GM18870 (cell line): ENCODE data around the gene TSPAN2.

Experiments
- ATAC-seq: cut with Tn5 transposase; IDR thresholded peaks from one replicate; pipeline ENCODE4 v1.9.1; 2021; ENCODE audit warnings: moderate library complexity; ENCODE audit not compliant: unreplicated experiment

Gene TSPAN2

DNA sequence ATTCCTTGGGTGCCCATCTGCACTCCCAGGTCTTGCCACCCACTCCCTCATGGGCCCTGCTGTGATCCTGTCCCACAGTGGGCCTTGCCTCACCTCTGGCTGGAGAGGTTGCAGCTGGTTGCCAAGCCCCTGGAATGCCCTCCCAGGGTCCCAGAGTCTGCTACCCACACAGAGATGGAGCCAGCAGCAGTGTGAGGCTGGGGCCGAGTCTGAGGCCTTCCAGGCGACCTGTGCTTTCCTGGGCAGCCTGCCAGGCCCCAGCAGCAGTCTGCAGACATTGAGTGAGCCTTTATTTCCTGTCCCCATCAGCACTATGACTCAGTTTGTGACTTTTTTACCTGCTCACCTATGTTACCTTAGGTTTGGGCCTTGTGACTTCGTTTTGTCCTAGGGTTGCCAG is 25.0 kb upstream of the TSPAN2 start:
- ATAC-seq: no peak

DNA sequence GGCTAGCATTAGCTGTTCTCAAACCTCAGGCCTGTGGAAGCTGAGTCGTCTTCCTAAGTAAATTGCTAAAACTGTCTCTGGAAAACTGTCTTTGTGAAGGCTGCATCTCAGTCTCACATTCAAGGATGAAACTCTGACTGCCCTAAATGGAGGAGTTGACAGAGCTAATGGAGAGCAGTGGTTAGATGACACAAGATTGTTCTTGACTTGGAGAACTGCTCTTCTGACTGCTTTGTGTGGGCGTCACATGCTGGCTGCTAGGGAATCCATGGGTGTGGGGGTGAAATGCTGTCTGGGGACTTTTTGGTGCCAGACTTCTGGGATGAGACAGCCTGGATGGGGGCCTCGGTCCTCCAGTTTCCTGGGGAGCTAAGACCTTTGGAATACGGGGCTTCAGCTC is 24.5 kb upstream of the TSPAN2 start:
- no peak for ATAC-seq

DNA sequence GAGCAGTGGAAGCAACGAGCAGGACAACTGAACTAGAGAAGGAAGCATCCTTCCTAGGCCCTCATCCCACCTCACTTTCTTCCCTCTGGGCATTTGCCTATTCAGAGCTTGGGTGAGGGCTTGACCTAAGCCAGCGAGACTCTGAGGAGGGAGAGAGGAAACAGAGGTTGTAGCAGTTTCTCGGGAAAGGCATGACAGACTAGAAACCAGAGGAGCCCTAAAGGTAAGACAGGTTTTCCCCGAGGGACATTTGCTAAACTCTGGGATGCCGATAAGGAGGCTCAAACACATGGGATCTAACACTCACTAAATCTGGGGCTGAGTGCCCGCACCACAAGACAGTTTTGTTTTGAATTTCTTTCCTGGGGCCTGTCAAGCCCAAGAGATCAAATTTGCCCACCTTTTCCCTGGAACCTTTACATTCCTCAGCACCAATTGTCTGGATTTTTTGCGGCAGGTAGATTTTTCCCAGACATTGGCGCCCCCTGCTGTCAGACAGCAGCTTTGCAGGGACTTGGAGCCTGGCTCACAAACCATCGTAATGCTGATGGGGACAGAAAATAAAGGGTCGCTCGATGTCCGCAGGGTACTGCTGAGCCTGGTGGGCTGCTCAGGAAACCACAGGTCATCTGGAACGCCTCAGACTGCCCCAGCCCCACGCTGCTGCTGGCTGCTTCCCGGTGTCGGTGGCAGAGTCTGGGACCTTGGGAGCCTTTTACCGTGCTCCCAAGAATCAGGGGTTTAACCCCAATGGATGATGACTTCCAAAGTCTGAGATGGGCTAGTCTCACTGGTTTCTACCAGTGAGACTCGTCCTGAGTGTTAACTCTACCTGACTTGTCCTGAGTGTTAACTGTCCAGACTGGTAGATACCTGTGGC is 23.4 kb upstream of the TSPAN2 start:
- ATAC-seq: no peak

DNA sequence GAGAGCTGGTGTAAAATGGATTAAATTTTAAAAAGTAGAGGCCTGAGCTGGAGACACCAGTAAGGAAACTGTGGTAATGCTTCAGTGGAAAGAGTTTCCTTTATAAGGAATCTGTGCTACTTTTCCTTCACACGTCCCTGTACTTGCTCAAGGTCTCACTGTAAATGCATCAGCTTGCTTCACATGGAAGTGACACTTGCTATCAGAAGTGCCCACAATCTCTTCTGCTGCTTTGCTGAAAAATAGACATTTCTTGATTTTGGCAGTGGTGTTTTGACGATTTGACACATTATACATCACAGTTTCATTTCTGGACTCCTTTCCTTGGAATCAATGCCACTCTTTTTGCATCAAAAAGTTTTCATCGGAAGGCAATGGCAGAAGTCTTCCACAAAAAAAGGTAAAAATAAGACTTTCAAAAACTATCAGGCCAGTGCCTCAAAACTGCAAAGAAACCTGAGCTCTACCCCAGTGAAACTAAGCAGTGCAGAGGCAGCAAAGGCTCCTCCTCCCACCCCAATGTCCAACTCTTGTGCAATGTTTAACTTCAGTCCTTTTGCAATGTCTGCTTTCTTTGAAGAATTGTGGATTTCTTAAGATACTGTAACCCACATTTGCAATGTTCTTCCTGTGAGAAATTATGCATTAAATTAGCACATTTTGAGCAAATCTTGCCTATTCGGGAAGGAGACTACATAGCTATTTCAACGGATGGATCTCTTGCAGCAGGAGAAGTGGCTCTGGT is 18.4 kb upstream of the TSPAN2 start:
- no peak for ATAC-seq

DNA sequence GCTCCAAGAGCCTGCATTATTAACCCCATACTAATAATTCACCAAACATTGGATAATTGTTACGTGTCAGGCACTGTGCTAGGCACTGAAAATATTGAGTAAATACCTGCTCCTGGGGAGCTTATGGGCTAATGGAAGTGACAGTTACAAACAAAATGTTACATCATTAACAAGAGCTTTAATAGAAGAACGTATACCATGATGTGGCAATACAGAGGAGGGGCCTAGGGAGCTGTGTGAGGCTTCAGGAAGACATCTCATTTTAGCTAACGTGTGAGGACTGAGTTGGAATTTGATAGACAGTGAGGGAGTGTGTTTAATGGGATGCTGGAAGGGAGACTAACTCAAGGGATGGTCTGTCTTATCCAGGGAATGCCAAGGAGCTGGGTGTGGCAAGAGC is 16.5 kb upstream of the TSPAN2 start:
- no peak for ATAC-seq

DNA sequence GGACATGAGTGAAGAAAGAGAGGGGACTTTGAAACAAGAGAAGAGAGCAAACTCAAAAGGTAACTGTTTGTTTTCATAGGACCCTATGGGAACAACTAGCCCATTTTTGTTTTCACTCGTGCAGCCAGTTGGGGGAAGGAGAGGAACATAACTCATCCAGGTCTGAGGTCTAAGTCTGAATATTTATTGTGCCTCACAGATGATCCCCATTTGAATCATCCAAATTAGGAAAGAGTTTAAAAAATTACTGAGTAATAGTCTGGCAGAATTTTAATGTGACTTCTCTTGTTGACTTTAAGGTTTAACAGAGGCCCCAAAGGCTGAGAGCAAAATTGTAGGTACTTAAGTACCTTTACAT is 10.4 kb upstream of the TSPAN2 start:
- no peak for ATAC-seq

DNA sequence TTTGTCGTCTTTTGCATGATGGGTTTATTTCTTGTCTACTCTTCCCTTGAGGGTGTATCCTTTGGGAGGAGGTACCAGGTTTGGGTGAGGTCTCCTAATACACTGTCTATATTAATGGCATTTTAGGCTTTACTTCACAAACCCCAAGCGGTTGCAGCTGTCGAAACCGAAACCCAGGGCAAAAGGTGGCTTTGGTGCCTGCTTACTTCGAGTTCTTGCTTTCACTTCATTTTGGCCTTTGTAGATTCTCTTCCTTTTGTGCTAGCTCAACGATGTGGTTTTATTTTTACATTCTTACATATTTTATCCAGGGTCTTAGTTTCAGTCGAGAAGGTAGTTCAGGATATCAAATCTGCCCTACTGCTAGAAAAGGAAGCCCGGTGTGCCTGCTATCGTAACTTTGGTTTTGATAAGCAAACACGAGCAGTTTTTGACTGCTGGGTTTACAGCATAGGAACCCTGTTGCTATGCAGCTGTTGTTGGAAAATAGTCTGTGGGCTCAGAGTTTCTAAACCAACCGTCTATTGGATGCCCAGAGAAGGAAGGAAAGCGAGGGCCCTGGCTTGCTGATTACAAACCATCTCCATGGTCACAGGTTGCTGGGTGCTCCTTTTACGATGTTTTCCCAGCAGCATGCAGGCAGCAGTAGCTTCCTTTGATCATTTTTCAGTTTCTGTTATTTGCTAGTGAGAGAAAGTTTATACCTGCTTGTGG is 9.8 kb upstream of the TSPAN2 start:
- peak; percentile 92 for ATAC-seq

DNA sequence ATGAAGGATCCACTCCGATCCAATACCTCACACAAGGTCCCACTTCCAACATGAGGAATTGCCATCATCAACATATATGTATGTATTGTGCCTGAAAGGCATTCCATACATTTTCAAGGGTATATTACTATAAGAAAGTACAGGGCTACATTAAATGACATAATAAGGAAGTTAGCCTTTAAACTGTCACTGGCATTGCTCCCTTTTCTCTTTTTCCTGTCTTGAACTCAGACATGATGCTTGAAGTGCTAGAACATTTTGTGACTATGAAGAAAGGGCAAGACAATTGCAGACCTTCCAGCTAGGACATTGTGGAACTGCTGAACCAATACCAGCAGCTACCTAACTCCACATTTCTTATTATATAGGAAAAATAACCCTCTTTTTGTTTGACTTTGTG is 2.9 kb upstream of the TSPAN2 start:
- ATAC-seq: no peak

DNA sequence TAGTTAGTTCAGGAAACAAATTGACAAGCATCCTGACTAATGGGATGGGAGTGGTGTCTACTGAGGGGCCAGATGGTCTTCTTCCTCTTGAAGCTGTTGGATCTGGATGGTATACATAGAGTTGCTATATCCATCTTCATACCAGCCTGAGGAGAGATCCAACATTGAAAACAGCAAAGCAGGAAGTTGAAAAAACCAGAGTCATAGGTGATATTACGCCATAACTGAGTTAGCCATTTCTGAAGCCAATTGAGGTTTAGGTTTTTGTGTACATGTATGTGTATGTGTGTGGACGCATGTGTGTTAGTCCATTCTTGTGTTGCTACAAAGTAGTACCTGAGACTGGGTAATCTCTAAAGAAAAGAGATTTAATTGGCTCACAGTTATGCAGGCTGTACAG is 2.3 kb upstream of the TSPAN2 start:
- ATAC-seq: no peak

DNA sequence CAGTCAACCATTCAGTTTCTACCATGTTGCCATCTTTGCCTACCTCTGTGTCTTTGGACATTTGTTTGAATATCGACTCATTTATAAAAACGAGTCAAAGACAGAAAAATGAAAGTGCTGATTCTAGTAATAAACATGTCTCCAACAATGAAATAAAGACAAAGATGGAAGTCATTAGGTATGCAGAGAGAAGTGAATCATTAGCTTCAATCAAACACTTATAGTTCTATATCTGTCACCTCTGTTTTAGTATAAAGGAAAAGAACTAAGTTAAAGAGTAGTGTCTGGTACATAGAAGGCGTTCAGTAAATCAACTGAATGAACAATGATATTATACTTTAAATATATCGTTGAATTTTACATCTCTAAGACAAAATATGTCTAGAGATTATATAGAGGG is 1.7 kb upstream of the TSPAN2 start:
- no peak for ATAC-seq

DNA sequence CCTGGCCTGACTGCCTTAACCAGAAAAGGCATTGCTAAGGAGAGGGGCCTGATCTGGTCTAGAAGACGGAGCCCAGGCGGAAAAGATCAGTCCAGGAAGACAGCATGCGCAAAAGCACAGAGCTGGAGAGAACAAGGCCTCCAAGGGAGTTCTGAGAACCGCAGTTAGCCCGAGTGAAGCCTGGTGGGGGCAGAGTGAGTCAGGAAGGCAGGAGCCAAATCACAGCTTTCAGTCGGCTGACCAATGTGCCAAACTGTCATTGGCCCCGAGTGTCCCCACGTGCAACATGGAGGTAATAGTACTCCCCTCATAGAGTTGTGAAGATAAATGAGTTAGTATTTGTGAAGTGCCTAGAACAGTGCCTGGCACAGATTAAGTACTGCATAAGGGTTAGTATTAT is 1.2 kb upstream of the TSPAN2 start:
- no peak for ATAC-seq

DNA sequence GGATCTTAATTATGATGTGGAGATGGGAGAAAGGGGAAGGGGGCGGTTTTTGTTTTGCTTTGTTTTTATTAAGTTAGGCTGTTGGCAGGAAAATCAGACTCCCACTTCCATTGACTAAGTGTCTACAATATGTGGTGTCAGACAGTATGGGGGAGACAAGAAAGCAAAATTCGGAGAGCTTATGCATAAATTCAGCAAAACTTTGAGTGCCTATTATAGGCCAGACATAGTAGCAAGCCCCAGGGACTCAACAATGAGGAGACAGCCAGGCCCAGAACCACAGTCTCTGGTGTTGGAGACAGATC is 835 bp upstream of the TSPAN2 start:
- ATAC-seq: no peak

DNA sequence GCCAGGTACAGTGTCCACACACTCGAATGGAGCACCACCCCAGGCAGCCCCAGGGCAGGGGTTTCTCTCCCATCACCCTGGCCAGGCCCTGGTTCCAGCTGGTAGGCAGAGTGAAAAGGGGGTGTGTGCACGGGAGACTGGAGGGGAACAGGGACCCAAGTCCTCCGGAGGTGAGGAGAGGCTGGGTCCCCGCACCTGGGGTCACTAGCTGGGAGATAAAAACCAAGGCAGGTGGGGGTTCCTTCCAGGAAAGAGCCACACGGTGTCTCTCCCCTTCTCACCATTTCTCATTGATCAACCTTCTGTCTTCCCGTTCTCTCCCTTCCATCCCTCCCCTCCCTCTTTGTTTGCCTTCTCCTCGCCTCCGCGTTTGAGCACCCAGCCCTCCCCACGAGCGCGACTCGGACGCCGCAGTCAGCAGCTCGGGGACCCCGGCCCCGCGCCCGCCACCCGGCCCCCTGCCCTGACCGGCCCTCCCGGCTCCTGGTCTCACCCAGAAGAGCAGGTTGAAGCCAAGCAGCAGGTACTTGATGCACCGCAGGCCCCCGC is 358 bp downstream of the TSPAN2 start:
- no peak for ATAC-seq

DNA sequence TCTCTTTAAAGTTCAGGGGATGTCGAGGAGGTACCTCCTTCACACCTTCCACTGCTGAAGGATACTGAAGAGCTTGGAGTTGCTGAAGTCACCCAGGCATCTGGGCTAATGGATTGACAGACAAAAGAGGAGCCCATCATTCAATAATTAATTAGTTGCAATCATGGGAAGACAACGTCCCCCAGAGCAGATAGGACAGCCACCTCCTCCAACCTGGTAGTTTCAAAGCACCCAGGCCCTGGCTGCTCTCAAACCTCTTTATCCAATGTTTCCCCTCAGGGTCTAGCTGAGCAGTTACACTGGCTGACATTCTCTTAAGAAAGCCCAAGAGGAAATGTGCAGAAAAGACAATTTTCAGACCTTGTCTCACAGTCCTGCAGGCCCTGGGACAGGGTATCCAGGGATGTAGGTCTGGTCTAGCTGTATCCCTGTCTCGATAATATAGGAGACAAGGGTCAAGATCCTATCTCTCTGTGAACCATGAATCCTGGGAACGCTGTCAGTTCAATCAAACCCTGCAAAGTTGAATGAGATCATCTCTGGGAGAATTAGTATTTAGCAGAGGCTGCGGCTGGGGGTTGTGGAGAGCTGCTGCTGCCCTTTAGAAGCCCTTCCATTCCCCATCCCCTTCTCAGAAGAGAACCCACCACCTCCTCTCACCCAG is 1.1 kb downstream of the TSPAN2 start:
- no peak for ATAC-seq

DNA sequence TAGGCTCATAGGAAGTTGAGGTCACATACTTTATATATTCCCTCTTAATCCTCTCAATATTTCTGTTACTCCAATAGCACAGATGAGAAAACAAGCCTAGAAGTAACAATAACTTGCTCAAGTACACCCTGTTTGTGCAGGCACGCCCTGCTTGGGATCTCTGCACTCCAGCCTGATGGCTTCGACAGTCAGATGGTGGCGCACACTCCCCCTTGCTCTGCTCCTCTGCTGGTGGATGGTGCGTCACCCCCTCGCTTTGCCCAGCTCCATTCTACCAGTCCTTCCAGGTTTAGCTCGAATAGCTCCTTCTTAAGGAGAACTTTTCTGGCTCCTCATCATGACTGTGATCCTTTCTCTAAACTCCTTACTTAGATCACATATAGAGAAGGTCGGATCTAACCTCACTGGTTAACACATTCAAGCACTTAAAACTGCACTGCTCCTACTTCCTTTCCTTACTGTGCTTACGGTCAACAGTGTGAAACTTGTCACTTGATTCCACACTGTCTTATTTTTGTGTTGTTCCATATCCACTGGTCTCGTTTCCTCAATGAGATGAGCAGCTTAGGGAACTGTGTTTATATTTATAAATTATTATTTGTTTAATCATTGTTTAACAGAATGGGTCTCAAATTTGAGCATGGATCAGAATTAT is 3.0 kb downstream of the TSPAN2 start:
- no peak for ATAC-seq

DNA sequence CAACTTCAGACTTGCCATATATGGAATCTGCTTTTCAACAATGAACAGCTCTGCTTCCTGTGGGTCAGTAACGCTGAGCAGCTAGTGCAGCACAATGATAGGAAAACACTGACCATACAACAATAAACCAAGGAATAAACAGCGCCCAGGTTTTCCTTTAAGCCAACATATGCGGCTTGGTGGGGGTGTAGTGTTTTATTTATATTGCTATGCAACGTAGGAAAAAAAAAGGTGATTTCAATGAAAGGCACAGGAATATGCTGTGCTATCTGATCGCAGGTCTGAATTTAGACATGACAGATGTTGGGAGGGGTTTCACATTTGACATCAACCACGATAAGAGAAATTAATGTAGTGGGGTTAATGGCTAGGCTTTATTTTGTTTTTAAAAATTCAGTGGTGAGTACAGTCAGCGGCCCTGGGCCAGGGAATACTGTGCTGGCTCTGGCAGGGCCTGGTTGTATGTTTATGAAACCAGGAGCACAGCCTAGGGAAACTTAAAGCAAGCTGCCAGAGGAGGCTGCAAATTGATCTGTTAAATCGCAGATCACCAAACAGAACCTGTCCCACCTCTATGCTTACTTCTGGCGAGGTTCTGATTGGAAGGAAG is 4.3 kb downstream of the TSPAN2 start:
- no peak for ATAC-seq

DNA sequence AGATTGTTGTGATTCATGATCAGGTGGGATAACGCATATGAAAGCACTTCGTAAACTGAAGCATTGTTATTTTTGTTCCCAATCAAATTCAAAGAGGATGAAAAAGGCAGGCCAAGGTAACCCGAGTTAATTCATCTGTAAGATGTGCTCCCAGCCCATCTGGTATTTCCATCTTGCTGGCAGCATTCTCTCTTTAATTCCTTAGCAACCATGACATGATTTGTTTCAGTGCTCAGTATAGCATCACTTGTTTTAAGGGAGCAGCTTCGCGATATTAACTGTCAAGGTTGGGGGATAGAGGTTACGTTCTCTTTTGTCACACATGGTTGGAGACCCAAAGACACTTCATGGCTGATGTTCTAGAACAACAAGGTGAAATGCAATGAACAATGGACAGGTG is 6.4 kb downstream of the TSPAN2 start:
- ATAC-seq: no peak

DNA sequence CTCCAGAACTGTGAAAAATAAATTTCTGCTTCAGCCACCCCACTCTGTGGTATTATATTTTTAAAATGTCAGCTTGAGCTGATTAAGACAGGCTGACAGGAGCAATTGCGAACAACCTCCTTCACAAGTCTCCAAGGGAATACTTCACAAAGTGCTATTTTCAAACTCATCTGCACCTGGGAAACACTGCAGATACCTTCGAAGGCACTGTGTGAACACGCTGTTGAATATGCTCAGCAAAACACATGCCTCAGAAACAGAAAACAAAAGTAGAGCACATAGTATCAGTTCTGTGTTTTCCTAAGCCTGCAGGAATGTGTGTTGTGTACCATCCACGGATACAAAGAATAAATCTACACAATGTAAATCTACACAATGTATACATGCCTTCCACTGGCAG is 10.6 kb downstream of the TSPAN2 start:
- ATAC-seq: no peak

DNA sequence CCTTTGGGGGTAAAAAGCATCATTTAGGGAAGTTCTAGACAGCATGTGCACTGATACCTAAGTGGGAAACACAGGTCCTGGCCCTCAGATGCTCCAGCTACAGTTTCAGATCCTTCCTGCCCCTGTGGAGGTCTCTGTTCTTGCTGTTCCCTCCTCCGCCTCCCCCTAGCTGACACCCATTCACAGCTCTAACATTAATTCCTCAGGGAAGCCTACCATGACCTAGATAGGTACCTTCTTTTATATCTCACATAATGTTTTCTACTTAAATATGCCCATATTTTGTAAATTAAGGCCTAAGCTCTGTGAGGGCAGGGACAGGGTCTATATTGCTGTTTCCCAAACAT is 11.3 kb downstream of the TSPAN2 start:
- no peak for ATAC-seq

DNA sequence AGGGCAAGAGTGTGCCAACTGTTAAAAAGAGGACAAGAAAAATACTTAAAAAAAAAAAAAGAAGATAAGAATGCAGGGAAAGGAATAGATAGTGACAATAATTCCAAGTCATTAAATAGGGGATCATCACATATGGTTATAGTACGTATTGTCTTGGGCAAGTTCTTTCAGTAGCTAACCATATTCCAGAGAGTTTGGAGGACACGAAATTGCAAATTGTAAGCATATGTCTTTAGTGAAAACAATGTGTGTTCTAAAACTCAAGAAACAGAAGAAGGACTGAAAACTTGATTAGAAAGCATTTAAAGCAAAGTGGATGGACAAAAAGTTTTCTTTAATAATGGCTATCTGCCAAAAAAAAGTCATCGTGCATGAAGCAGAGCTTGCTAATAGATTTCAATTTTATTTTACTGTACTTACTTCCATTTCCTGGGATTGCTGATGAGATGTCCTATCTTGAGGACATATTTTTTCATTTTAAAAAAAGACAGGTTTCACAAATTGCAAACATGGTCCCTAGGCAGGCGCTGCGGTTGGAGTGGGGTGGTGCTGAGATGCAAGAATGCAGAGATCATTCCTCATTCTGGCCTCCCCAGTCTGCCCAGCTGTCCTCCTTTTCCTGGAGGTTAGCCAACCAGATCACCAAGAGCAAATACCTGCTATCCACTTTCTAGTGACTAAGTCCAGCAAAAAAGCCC is 11.9 kb downstream of the TSPAN2 start:
- ATAC-seq: no peak
